H1 (cell line): ENCODE data around the gene MRPL1. TPM values are rescaled to one million over a fixed set of nuclear protein-coding genes. Genes with fewer than 3 reads are reported as not detected.

Experiments used
- CTCF ChIA-PET: fragments of 300-600 bp; sonication (Branson Sonifier 250); formaldehyde crosslinking; loops from one replicate; lab custom pipeline; 2021; ENCODE audit not compliant: partially characterized antibody; lab: Charles Lee
- POLR2A ChIA-PET: fragments of 300-600 bp; sonication (Branson Sonifier 250); formaldehyde crosslinking; loops from one replicate; lab custom pipeline; 2021; ENCODE audit warnings: inconsistent platforms; ENCODE audit not compliant: partially characterized antibody; lab: Charles Lee
- DNase-seq, 2 experiments: peaks; one replicate each; pipeline versions ENCODE4 v3.0.0 to v3.0.0-alpha.2; 2010 to 2022; ENCODE audit warnings: low spot score in 2 of 2, low read depth in 1 of 2, mixed read lengths in 1 of 2
- FAIRE-seq: peaks from 2 replicates; lab custom pipeline; 2011; peaks lifted over from hg19 to GRCh38; lab: Jason Lieb, UNC
- H2AFZ ChIP-seq: 2 replicates; pipeline ENCODE4 v1.8.1; 2012; ENCODE audit warnings: low read length, inconsistent platforms
- H2AK5ac ChIP-seq: 2 replicates; pipeline ENCODE4 v1.6.1; 2013; ENCODE audit warnings: low read depth, low read length
- H2BK120ac ChIP-seq: replicated peaks from 2 replicates; pipeline ENCODE3; 2013; ENCODE audit warnings: low read depth, low read length, inconsistent platforms
- H2BK12ac ChIP-seq: 2 replicates; pipeline ENCODE4 v1.6.1; 2013; ENCODE audit warnings: low read depth, low read length
- H2BK15ac ChIP-seq: 2 replicates; pipeline ENCODE4 v1.6.1; 2013; ENCODE audit warnings: low read length
- H2BK20ac ChIP-seq: 2 replicates; pipeline ENCODE4 v1.6.1; 2013; ENCODE audit warnings: low read length
- H2BK5ac ChIP-seq: 2 replicates; pipeline ENCODE4 v1.6.1; 2013; ENCODE audit warnings: low read depth, low read length
- H3K14ac ChIP-seq: 2 replicates; pipeline ENCODE4 v1.6.1; 2013; ENCODE audit warnings: inconsistent platforms; ENCODE audit not compliant: insufficient read length
- H3K18ac ChIP-seq: 2 replicates; pipeline ENCODE4 v1.6.1; 2013; ENCODE audit warnings: low read length; ENCODE audit errors: extremely low read depth
- H3K23ac ChIP-seq: 2 replicates; pipeline ENCODE4 v1.6.1; 2013; ENCODE audit warnings: inconsistent platforms; ENCODE audit not compliant: insufficient read length
- H3K23me2 ChIP-seq: 2 replicates; pipeline ENCODE4 v1.6.1; 2013; ENCODE audit warnings: low read depth, low read length
- H3K27ac ChIP-seq: 2 replicates; pipeline ENCODE4 v1.6.1; 2011; ENCODE audit warnings: low read depth, low read length, inconsistent platforms
- H3K27me3 ChIP-seq, 4 experiments: replicated peaks in 1 of 4; 1 replicate in 1 of 4; 2 replicates in 3 of 4; pipeline versions ENCODE4 v1.6.1 to v1.8.1; 2011 to 2013; ENCODE audit warnings: low read length in 3 of 4, mild to moderate bottlenecking in 3 of 4, inconsistent platforms in 2 of 4, mixed read lengths in 2 of 4, moderate library complexity in 1 of 4; ENCODE audit not compliant: control insufficient read depth in 3 of 4, insufficient read depth in 3 of 4; ENCODE audit errors: extremely low read depth in 1 of 4
- H3K36me3 ChIP-seq, 4 experiments: 2 replicates each; pipeline versions ENCODE4 v1.6.1 to v1.8.1; 2011 to 2013; ENCODE audit warnings: mild to moderate bottlenecking in 4 of 4, low read length in 3 of 4, moderate library complexity in 2 of 4, control low read depth in 1 of 4, inconsistent platforms in 1 of 4; ENCODE audit not compliant: insufficient read depth in 4 of 4, control insufficient read depth in 2 of 4
- H3K4ac ChIP-seq: replicated peaks from 2 replicates; pipeline ENCODE3; 2013; ENCODE audit warnings: low read length, low read depth, mixed read lengths, inconsistent platforms; ENCODE audit not compliant: insufficient read length
- H3K4me1 ChIP-seq, 4 experiments: replicated peaks in 1 of 4; 1 replicate in 1 of 4; 2 replicates in 3 of 4; pipeline versions ENCODE4 v1.6.1 to v1.8.1; 2011 to 2013; ENCODE audit warnings: low read length in 3 of 4, inconsistent platforms in 2 of 4, mixed read lengths in 1 of 4; ENCODE audit not compliant: insufficient read depth in 4 of 4, control insufficient read depth in 3 of 4
- H3K4me2 ChIP-seq, 2 experiments: 2 replicates each; pipeline versions ENCODE4 v1.6.1 to v1.8.1; 2011 to 2013; ENCODE audit warnings: low read depth in 2 of 2, low read length in 2 of 2, control low read depth in 1 of 2, inconsistent platforms in 1 of 2, mild to moderate bottlenecking in 1 of 2; ENCODE audit not compliant: insufficient read depth in 1 of 2
- H3K4me3 ChIP-seq, 4 experiments: fragments of 200-600, 300-600 bp in 1 of 4; sonication (generic), shearing (Covaris generic), sonication (Bioruptor Twin) in 1 of 4; 2 replicates each; pipeline versions ENCODE4 v1.5.1 to v1.8.1; 2011 to 2016; ENCODE audit warnings: low read length in 4 of 4, low read depth in 3 of 4, control low read depth in 2 of 4, inconsistent platforms in 2 of 4, mild to moderate bottlenecking in 2 of 4, mixed read lengths in 1 of 4, moderate library complexity in 1 of 4; ENCODE audit not compliant: insufficient read depth in 2 of 4; ENCODE audit errors: extremely low read depth in 1 of 4
- H3K56ac ChIP-seq: replicated peaks from 2 replicates; pipeline ENCODE3; 2013; ENCODE audit warnings: low read depth, mild to moderate bottlenecking, mixed read lengths, low read length, inconsistent platforms; ENCODE audit not compliant: insufficient read length
- H3K79me1 ChIP-seq: 2 replicates; pipeline ENCODE4 v1.6.1; 2013; ENCODE audit warnings: low read depth, low read length, control low read depth
- H3K79me2 ChIP-seq, 2 experiments: 2 replicates each; pipeline versions ENCODE4 v1.6.1 to v1.8.1; 2012 to 2013; ENCODE audit warnings: low read length in 2 of 2, mild to moderate bottlenecking in 2 of 2, inconsistent platforms in 1 of 2; ENCODE audit not compliant: insufficient read depth in 2 of 2, control insufficient read depth in 1 of 2
- H3K9ac ChIP-seq, 4 experiments: replicated peaks in 1 of 4; 1 replicate in 1 of 4; 2 replicates in 3 of 4; pipeline versions ENCODE4 v1.6.1 to v1.8.1; 2011 to 2013; ENCODE audit warnings: low read depth in 3 of 4, low read length in 3 of 4, control low read depth in 2 of 4, mild to moderate bottlenecking in 2 of 4, moderate library complexity in 2 of 4, inconsistent platforms in 1 of 4; ENCODE audit errors: extremely low read depth in 1 of 4
- H3K9me3 ChIP-seq, 2 experiments: 2 replicates each; pipeline versions ENCODE4 v1.6.1 to v1.8.1; 2012 to 2013; ENCODE audit warnings: mild to moderate bottlenecking in 2 of 2, moderate library complexity in 2 of 2, control low read depth in 1 of 2, inconsistent platforms in 1 of 2, low read depth in 1 of 2, low read length in 1 of 2, mixed read lengths in 1 of 2; ENCODE audit not compliant: insufficient read depth in 2 of 2
- H4K20me1 ChIP-seq, 2 experiments: replicated peaks in 1 of 2; 2 replicates each; pipeline versions ENCODE3 to v1.8.1; 2011 to 2013; ENCODE audit warnings: inconsistent platforms in 2 of 2, low read length in 2 of 2, mild to moderate bottlenecking in 1 of 2; ENCODE audit not compliant: insufficient read depth in 2 of 2, control insufficient read depth in 1 of 2
- H4K5ac ChIP-seq: 2 replicates; pipeline ENCODE4 v1.6.1; 2013; ENCODE audit warnings: low read length, low read depth, mixed read lengths, inconsistent platforms; ENCODE audit not compliant: insufficient read length
- H4K8ac ChIP-seq: 2 replicates; pipeline ENCODE4 v1.8.0; 2013; ENCODE audit warnings: mild to moderate bottlenecking, moderate library complexity, low read length, inconsistent platforms; ENCODE audit not compliant: insufficient read depth; ENCODE audit errors: extremely low read depth
- H4K91ac ChIP-seq: replicated peaks from 2 replicates; pipeline ENCODE3; 2013; ENCODE audit warnings: low read length, mixed read lengths, inconsistent platforms; ENCODE audit not compliant: insufficient read length
- BRCA1 ChIP-seq: IDR thresholded peaks from 2 replicates; pipeline ENCODE4 v1.6.1; 2012; ENCODE audit warnings: low read depth, low read length, improper control_type of control experiment
- CBX5 ChIP-seq: fragments of 300-800, 300-1000 bp; sonication (generic); IDR thresholded peaks from 2 replicates; pipeline ENCODE4 v1.7.1; 2016; ENCODE audit warnings: antibody characterized with exemption, low read length, low read depth
- CEBPB ChIP-seq: IDR thresholded peaks from 2 replicates; pipeline ENCODE4 v1.6.1; 2012; ENCODE audit warnings: low read depth, low read length
- EZH2 ChIP-seq: fragments of 200-600 bp; sonication (generic); IDR thresholded peaks from 2 replicates; pipeline ENCODE4 v1.7.1; 2012; ENCODE audit warnings: low read depth, mild to moderate bottlenecking, moderate library complexity, low read length, inconsistent platforms; ENCODE audit not compliant: severe bottlenecking
- FOSL1 ChIP-seq: IDR thresholded peaks from 2 replicates; pipeline ENCODE4 v1.6.1; 2011; ENCODE audit warnings: mild to moderate bottlenecking, low read depth, low read length, moderate library complexity; ENCODE audit not compliant: insufficient read depth
- HDAC2 ChIP-seq, 2 experiments: fragments of 300-600 bp in 1 of 2; sonication (generic) in 1 of 2; IDR thresholded peaks; 2 replicates each; pipeline ENCODE4 v1.6.1; 2011 to 2012; ENCODE audit warnings: low read depth in 2 of 2, low read length in 2 of 2, mild to moderate bottlenecking in 2 of 2, moderate library complexity in 2 of 2, borderline replicate concordance in 1 of 2, inconsistent platforms in 1 of 2
- HDAC6 ChIP-seq: IDR thresholded peaks from one replicate; pipeline ENCODE4 v1.7.1; 2012; ENCODE audit warnings: low read depth, mild to moderate bottlenecking, inconsistent platforms, low read length, moderate library complexity
- MAFK ChIP-seq: IDR thresholded peaks from 2 replicates; pipeline ENCODE4 v1.6.1; 2012; ENCODE audit warnings: low read depth, mild to moderate bottlenecking, improper control_type of control experiment, low read length
- POLR2AphosphoS5 ChIP-seq: IDR thresholded peaks from 2 replicates; pipeline ENCODE4 v1.6.1; 2011; ENCODE audit warnings: low read depth, low read length
- SAP30 ChIP-seq: fragments of 300-600 bp; sonication (generic); IDR thresholded peaks from 2 replicates; pipeline ENCODE4 v1.7.1; 2012; ENCODE audit warnings: low read length, moderate library complexity, mild to moderate bottlenecking, inconsistent platforms; ENCODE audit not compliant: insufficient read depth, insufficient replicate concordance
- SP4 ChIP-seq: IDR thresholded peaks from 2 replicates; pipeline ENCODE4 v1.6.1; 2012; ENCODE audit warnings: low read length, inconsistent platforms
- TAF7 ChIP-seq: optimal IDR thresholded peaks from 2 replicates; pipeline ENCODE3; 2011; ENCODE audit warnings: low read depth, mild to moderate bottlenecking, inconsistent platforms, low read length, moderate library complexity, borderline replicate concordance
- WGBS, 2 experiments: shearing (Covaris generic) in 1 of 2; methylation state at CpG; one replicate each; pipeline versions ENCODE4 v1.1.6 to v1.1.7; 2013 to 2015; ENCODE audit warnings: low lambda C conversion rate in 2 of 2, mixed read lengths in 2 of 2, inconsistent platforms in 1 of 2, low coverage in 1 of 2, missing lambda C conversion rate in 1 of 2; ENCODE audit not compliant: insufficient replicate concordance in 2 of 2, insufficient coverage in 1 of 2, insufficient read length in 1 of 2; ENCODE audit errors: extremely low coverage in 1 of 2, missing lambda C conversion rate in 1 of 2; 5-methylcytosine and 5-hydroxymethylcytosine counted together
- polyA plus RNA-seq, 7 experiments: library from polyadenylated mRNA; depleted of rRNA in 3 of 7; stranded (reverse) in 5 of 7; unstranded in 2 of 7; fragments of >200 nt in 5 of 7; fragments of 200-250 nt in 2 of 7; gene quantifications; 1 replicate in 5 of 7; 2 replicates in 1 of 7; 4 replicates in 1 of 7; pipeline versions ENCODE4 v1.2.1 to v1.2.3, GENCODE V29; 2011 to 2013; ENCODE audit warnings: missing spikeins in 2 of 7, mixed read lengths in 2 of 7
- total RNA-seq: library from RNA; stranded (reverse); fragmentation: NEBNext Ultra II Directional; extraction: Animal tissue kit (Norgen Biotek cat#: 25700); gene quantifications from 2 replicates; pipeline ENCODE4 v1.2.1, GENCODE V29; 2021

MRPL1 gene
- total and polyA plus RNA-seq, 2 of the 8 experiments (the other 6 are each of a cell fraction or from before 2014, with no cell fraction given): 9.6 to 37.0 TPM

GRCh38 chr4:77922158-77923094 is 59.8 kb downstream of the MRPL1 start:
- WGBS, 2 experiments: 93% methylated on average over 4 of the region's 4 CpGs; no CpG with 5 or more reads in 1 of the 2 experiments
- POLR2A ChIA-PET: no interaction called here
- no peaks in the 10 kb centered on the region for H3K79me1 ChIP-seq
- H3K36me3 ChIP-seq: no peaks in the 10 kb centered on the region
- H3K4me1 ChIP-seq: peaks cover 0 to 3% (median 0%) of the 10 kb centered on the region in 4 experiments; a peak in 1 of 7 replicates
- H4K91ac ChIP-seq: no peak overlapping the region
- no peaks in the 10 kb centered on the region for H4K20me1 ChIP-seq
- H3K4me3 ChIP-seq: no peak overlapping the region
- H3K18ac ChIP-seq: no peak overlapping the region
- H3K4ac ChIP-seq: no peak overlapping the region
- FAIRE-seq: no peak
- no peaks in the 10 kb centered on the region for H3K79me2 ChIP-seq
- DNase-seq: no peak
- no peak overlapping the region for H2BK120ac ChIP-seq
- H2BK12ac ChIP-seq: no peak overlapping the region
- H3K27ac ChIP-seq: no peak overlapping the region
- H4K5ac ChIP-seq: no peak overlapping the region
- no peak overlapping the region for H3K56ac ChIP-seq
- CTCF ChIA-PET: no interaction called here
- no peak overlapping the region for H2AFZ ChIP-seq
- H3K23me2 ChIP-seq: no peaks in the 10 kb centered on the region; the same call in 1 of the 2 replicates
- H4K8ac ChIP-seq: no peak overlapping the region
- no peak overlapping the region for H2BK15ac ChIP-seq
- no peak overlapping the region for H3K23ac ChIP-seq
- H3K14ac ChIP-seq: no peak overlapping the region
- no peak overlapping the region for H3K4me2 ChIP-seq
- no peak overlapping the region for H3K9ac ChIP-seq
- H2AK5ac ChIP-seq: no peak overlapping the region
- no peak overlapping the region for H2BK5ac ChIP-seq
- H3K9me3 ChIP-seq: no peaks in the 10 kb centered on the region; a peak in 1 of 4 replicates
- no peaks in the 10 kb centered on the region for H3K27me3 ChIP-seq
- no peak overlapping the region for H2BK20ac ChIP-seq
- no peak for TF ChIP-seq BRCA1
- no peak for TF ChIP-seq POLR2AphosphoS5
- no peak for TF ChIP-seq SP4
- no peak for TF ChIP-seq HDAC2 (IDR thresholded peaks at IDR 0.05; ENCODE audit: borderline replicate concordance in 1 of 2, low read depth in 2 of 2, low read length in 2 of 2)
- no peak for TF ChIP-seq MAFK
- no peak for TF ChIP-seq CBX5
- no peak for TF ChIP-seq TAF7
- no peak for TF ChIP-seq EZH2
- TF ChIP-seq CEBPB: no peak
- no peak for TF ChIP-seq FOSL1
- no peak for TF ChIP-seq HDAC6
- TF ChIP-seq SAP30: no peak
